Chondrocyte (in vitro differentiated cells): ENCODE results near the gene TCEAL8. TPM values are rescaled to one million over a fixed set of nuclear protein-coding genes. Genes with fewer than 3 reads are reported as not detected.

Experiments
- total RNA-seq: library from RNA; stranded (reverse); gene quantifications from 3 replicates; pipeline ENCODE4 v1.2.1, GENCODE V29; 2021

TCEAL8 gene
- total RNA-seq, 1 donor from 2014 or later: 84.3 TPM

Other genes with a start within 250 kb of the TCEAL8 start
- gene BEX1, start 191.0 kb downstream of the TCEAL8 start, total RNA-seq: 6.0 to 7.0 TPM (median 7.0 TPM) in 3 replicates
- gene NXF3, start 162.0 kb downstream of the TCEAL8 start, total RNA-seq: 0.10 to 0.75 TPM in 2 of 3 replicates, not detected in the other
- gene BEX4, start 40.0 kb downstream of the TCEAL8 start, total RNA-seq: 40.2 to 46.1 TPM (median 45.3 TPM) in 3 replicates
- not detected in 3 replicates for gene TCEAL5, start 21.6 kb upstream of the TCEAL8 start, total RNA-seq
- 1.7 to 7.3 TPM (median 6.9 TPM) in 3 replicates for gene BEX2, start 55.8 kb upstream of the TCEAL8 start, total RNA-seq
- 12.0 to 16.5 TPM (median 15.8 TPM) in 3 replicates for gene TCEAL7, start 75.1 kb upstream of the TCEAL8 start, total RNA-seq
- gene TCEAL9, start 101.4 kb upstream of the TCEAL8 start, total RNA-seq: 83.5 to 95.6 TPM (median 87.0 TPM) in 3 replicates
- gene BEX3, start 121.4 kb upstream of the TCEAL8 start, total RNA-seq: 139 to 196 TPM (median 148 TPM) in 3 replicates